Measurements from ENCODE around the gene EDN2.

The EDN2 gene

DNA sequence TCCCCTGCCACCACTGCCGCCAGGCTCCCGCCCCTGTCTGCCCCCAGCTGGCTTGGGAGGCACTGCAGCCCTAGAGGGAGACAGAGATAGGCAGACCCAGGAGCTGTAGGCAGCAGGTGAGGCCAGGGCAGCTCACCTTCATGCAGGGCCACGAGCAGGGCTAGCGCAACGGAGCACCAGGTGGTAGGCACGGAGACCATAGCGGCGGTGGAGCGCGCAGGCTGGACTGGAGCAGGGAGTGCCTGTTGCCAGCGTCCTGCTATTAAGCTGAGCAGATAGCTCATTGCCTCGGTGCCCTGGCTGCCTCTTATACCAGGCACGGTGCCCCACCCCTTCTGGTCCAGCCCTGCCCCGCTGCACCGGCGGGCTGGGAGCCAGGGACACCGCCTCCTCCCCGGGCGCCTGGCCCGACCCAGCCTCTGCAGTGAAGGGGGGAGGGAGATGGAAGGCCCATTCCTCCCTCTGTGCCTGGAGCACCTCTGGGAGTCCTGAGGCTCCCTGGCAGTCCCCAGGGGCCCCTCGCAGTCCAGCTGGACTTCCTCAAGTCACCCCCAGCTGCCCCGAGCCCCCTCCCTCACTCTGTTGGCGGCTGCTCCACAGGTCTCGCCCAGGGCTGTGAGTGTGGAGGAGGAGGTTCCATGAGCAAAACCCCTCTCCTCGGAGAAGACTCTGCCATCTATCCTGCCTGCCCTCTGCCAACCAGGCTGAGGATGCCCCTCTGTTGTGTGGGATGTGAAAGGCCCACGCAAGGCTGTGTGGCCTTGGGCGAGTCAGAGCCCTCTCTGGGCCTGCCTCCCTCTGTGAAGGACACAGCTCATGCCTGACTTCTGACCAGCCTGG lies at the start of gene EDN2:
Gene EDN2, minus strand, starts transcription at position 282 of the 840 bp plus-strand sequence. Its CDS starts 82 bp downstream, at position 200.
- no peak for DNase-seq

DNA sequence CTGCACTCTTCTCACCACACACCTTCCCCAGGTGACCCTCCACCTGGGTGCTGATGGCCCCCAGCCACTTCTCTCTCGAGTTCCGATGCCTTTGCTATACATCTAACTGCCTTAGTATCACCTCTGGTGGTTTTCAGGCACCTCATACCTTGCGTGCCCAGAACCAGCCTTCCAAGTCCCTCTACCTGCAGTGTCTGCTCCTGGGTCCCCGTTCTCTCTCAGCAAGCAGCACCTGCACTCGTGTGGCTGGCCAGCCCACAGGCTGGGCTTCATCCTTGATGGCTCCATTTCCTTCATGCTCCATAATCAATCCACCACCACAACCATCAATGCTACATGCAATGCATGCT lies 49.2 kb upstream of the EDN2 start:
- no peak for DNase-seq

DNA sequence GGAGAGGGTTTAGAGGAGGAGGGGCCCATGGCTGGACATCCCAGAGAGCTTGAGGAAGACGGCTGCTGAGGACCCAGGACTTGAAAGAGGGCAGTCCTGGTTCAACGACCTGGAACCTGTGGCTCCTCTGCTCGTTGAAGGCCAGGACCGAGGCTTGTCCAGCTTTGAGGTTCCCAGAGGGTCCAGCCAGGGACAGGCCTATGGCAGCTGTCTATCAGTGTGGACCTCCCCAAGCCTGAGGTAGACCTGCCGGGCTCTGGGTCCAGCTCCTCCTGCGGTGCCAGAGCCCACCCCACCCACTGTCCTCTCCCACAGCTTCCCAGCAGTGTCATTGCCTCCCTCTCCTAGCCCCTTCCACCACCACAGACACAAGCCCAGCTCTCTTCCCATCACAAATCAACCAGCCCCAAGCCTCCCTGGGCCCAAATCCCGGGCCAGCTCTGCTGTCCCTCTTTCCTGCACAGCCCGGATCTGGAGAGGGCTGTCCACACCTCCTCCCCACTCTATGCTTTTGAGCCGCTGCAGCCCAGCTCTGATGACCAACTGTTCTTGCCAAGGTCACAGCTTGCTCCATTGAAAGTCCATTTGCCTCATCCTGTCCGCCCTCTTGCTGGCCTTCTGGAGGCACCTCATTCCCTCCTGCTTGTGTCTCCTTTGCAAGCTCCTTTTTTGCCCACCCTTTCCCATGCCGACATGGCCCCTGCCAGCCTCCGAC lies 48.7 kb upstream of the EDN2 start:
- no peak for DNase-seq

DNA sequence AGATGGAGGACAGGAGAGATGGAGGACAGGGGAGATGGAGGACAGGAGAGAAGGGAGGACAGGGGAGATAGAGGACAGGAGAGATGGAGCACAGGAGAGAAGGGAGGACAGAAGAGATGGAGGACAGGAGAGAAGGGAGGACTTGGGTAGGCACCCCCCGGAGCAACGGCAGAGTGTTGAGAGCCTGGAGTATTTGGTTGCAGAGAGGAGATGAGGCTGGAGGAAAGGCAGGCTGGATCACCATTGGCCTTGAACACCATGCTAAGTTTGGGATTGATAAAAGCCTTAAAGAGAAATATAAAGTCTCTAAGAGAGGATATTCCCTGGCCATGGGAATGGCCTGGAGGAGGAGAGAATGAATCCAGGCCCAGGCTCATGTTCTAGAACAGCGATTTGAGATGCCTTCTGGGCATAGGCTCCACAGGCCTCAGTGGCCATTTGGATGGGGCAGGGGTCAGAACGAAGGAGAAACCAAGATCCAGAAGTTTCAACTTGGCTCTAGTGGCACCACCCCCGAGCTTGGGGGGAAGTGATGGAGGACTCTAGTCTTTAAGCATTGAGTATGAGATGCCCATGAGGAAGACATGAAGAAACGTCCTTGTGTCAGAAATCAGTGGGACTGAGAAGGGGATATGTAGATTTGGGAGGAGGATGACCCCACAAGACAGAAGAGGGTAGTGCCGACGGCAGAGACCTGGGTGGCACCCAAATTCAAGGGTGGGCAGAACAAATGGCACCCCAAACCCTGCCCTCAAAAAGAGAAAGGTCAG lies 47.9 kb upstream of the EDN2 start:
- no peak for DNase-seq

DNA sequence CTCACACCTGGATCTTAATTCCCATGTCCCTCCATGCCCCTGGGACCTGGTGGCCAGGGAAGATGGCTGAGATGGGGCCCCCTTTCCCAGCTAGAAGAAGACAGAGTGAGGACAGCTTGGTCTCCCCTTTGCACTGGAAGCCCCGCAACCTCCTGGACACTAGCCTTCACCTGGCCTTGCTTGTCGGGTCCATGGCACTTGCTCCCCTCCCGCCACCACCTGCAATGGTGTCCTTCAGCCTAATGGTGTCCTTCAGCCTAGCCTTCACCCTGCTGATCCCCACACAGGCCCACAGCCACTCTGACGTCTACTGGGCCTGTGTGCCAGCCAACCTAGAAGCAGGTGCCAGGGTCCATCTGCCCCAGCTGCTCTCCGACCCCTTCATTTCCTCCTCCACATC lies 45.9 kb upstream of the EDN2 start:
- no peak for DNase-seq

DNA sequence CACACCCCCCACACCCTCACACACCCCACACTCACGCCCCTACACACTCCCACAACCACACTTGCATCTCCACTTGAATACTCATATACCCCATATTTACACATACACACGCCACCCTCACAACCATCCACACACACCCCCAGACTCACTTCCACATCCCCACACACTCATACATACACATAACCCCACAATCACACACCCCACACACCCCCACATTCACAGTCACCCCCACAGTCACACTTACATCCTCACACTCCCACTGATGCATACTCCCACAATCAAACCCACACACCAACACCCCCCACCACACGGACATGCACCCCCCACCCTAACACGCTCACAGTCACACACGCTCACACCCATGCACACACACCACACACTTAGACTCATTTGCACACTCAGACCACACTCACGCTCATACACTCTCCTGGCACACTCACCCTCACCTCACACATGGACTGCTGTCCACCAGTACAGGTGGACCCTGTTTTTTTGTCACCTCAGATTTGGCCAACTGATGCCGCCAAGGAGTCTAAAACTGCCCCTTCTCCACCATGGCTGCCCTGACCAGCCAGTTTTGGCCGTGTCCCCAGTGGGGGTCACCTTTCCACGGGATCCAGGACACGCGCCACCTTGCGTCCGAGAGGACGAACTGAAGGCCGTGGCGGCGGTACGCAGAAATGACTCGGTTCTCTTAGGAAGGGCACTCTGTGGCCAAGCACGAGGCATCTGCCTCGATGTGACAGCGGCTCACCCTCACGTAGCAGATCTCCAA lies 45.3 kb upstream of the EDN2 start:
- no peak for DNase-seq

DNA sequence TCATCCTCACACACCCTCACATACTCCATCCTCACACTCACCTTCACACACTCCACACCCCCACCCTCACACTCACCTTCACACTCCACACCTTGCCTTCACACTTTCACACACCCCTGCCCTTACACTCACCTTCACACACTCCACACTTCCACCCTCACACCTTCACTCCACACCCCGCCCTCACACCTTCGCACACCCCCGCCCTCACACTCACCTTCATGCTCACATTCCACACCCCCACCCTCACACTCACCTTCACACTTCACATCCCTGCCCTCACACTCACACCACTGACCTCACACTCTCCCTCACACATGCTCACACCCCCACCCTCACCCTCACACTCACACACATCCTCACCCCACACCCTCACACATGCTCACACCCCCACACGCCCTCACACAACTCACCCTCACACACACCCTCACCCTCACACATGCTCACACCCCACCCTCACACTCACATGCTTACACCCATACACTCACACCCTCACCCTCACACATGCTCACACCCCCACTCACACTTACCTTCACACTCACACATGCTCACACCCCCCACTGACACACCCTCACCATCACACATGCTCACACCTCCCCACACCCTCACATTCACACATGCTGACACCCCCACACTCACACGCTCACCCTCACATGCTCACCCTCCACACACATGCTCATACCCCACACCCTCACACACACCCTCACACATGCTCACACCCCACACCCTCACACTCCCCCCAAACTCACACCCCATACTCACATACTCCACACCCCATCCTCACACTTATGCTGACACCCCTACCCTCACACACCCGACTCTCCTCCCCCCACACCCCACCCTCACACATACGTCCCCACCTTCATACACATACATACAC lies 44.5 kb upstream of the EDN2 start:
- no peak for DNase-seq

DNA sequence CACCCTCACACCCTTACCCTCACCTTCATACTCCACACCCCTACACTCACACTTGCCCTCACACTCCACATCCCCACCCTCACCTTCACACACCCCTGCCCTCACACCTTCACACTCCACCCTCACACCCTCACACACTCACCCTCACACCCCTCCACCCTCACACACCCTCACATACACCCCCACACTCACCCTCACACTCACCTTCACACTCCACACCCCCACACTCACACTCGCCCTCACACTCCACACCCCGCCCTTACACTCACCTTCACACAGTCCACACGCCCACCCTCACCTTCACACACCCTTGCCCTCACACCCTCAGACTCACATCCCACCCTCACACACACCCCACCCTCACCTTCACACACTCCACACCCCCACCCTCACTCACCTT lies 43.6 kb upstream of the EDN2 start:
- no peak for DNase-seq

DNA sequence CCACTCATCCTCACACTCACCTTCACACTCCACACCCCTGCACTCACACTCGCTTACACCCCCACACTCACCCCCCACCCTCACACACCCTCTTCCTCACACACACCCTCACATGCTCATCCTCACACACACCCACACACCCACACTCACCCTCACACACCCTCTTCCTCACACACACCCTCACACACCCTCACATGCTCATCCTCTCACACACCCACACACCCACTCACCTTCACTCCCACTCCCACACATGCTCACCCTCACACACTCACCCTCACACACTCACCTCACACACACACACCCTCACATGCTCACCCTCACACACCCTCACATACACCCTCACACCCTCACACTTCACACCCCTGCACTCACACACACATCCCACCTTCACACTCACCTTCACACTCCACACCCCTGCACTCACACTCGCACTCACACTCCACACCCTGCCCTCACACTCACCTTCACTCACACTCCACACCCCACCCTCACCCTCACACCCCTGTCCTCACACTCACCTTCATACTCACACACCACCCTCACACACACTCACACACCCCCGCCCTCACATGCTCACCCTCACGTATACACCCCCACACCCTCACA lies 42.6 kb upstream of the EDN2 start:
- DNase-seq, result no peak

DNA sequence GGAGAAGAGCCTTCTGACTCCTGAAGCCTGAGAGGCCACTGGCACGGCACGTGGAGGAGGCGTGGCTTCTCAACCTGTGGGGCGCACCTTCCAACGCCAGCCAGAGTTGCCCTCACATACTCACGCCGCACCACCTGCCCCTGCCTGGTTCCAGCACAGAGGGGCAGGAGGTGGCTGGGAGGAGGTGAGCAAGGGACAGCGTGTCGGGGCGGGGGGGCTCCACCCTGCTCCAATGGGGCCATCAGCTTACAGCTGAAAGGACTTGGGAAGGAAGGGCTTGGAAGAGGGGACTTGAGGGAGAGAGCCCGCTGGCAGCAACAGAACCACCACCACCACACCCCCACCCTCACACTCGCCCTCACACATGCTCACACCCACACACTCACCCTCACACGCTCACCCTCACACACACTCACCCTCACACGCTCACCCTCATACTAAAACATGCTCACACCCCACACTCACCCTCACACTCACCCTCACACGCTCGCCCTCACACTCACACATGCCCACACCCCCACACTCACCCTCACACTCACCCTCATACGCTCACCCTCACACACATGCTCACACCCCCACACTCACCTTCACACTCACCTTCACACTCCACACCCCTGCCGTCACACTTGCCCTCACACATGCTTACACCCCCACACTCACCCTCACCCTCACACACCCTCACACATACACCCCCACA lies 41.6 kb upstream of the EDN2 start:
- DNase-seq, result no peak

DNA sequence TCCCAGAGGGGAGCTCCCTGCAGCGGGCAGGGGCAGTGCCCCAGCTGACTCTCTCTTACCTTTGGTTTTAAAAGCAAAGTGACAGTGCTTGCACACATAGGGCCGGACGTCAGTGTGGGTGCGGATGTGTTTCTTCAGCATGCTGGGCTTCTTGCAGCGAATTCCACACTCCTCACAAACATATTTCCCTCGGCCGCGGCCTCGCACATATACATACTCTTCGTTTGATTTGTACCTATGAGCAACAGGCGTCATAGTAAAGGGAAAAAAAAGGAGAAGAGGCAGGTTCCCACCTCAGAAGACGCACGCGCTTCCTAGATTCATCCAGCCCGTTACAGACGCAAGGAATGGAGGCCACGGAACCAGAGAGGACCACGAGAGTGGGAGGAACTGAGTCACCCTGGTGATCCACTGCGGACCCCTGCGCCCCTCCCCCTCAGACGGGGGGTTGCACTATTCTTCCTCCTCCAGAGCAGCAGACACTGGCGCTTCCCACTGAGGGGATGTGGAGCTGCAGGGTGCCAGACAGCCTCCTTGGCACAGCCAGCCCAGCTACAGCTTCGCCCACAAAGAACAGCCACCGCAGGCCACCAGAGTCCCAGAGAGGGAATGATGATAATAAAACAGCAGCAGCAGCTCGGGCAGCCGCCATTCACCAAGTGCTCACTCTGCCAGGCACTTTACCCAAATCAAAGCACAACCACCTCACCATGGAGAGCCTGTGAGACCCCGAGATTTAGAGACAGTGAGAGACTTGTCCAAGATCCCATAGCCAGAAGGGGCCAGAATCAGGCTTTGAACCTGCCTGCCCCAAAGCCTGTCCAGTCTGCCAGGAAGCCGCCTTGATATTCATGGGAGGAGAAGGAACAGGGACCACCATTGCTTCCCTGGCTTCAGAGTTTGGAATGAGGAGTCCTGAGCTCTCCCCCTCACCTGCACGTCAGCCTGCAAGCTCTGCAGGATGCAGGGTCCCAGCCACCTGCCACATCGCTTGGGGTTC lies 40.5 kb upstream of the EDN2 start:
- no peak for DNase-seq

DNA sequence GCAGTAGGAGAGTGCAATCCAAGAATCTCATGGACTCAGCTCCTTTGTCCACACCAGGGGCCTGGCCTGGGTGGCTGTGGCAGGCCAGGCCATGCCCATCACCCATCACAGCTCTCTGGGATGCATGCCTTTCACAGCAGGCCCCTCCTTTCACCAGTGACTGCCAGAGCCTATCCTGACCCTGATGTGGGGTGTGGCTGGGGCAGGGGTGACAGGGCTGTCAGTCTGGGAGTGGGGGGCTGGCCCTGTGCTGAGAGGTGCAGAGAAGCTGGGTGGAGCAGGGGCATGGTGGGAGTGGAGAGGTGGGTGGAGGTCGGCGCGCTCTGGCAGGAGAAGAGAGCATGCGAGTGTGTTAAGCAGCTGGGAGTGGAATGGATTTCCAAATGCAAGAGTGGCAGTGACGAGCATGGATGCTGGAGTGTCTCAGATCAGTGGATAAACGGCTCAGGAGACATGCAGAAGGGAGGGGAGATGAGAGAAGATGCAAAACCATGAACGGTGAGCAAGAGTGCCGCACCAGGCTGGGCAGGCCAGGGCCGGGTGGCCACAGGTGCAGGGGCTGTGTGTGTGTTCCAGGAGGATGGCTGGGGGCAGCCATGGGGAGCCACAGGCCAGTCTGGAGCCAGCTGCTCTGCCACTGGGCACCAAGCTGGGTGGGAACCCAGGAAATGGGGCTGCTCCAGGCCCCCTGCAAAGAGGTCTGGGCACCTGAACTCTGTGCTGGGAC lies 39.6 kb upstream of the EDN2 start:
- DNase-seq, result no peak

DNA sequence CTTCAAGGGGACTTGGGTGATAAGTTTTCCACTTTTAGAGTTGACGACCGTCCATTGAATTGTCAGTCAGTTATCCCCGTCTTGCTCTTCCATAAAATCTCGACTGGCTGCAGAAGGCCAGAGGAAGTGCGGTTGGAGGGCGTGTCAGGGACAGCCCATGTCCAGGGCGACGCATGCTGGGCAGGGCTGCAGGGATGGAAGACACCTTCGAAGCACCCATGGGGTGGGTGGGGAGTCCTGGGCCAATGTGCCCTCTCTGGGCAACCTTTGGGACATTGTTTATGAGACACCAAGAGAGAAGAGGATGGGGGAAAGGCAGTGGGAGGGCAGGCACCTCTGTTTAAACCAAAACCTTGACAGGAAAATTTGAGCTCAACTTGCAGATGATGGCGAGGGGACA lies 38.6 kb upstream of the EDN2 start:
- DNase-seq, result no peak

DNA sequence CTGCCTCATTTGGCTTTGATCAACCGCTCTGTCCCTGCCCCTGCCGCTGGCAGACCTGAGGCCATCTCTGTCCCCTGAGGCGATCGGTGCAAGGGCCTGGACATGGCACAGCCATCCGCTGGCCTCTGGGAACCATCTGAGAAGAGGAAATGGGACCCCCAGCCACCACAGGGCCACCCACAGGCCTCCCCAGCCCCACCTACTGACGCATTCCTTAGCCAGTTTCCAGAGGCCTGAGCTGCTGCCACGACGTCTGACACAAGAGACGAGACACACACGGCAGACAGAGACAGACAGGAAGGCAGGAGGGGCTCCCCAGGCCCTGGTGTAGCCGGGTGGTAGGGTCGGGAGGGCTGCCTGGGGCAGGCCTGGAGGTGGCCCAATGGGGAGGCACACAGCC lies 37.3 kb upstream of the EDN2 start:
- no peak for DNase-seq

DNA sequence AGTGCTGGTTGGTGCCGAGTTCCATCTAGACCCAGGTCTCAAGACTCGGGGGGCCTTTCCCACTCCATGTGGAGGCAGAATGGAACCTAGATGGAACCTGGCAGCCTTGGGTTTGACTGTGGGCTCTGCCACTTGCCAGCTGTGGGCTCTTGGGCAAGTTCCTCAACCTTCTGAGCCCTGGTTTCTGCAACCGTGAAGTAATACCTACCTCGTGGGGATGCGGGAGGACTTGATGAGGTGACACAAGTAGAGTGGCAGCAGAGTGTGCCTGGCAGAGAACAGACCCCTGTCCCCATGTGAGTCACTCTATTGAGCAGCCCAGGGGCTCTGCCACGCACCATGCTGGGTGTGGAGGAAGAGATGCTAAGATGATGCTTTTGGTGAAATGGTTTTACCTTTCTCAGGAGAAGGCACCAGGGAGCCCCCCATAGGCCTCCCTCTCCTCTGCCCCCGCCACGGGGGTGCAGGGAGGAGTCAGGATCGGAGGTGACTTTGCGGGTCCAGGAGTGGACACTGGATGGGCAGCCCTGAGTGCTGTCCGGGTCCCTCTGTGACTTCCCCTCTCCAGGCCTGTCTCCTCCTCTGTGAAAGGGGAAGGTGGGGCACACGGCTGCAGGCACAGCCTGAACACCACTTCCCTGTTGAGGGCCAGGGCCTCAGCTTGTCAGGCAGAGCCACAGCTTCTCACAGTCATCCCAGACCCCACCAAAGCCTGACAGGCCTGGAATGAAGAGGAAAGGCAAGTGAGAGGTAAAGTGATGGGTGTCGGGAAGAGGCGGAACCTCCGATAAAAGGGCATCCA lies 36.7 kb upstream of the EDN2 start:
- DNase-seq, result no peak

DNA sequence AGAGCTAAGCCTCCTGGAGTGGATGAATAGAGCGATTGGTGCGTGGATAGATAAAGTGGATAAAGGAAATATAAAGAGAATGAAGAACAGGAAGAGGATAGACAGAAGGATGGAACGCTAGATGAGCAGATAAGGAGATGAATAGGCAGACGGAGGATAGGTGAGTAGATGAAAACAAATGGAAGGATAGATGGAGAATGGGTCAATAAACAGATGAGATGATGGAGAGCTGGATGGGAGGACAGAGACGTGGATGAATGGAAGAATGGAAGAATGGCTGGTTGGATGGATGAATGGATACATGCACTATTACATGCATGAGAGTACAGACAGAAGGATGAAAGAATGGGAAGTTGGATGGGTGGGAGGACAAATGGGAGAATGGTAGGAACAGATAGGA lies 35.2 kb upstream of the EDN2 start:
- no peak for DNase-seq

DNA sequence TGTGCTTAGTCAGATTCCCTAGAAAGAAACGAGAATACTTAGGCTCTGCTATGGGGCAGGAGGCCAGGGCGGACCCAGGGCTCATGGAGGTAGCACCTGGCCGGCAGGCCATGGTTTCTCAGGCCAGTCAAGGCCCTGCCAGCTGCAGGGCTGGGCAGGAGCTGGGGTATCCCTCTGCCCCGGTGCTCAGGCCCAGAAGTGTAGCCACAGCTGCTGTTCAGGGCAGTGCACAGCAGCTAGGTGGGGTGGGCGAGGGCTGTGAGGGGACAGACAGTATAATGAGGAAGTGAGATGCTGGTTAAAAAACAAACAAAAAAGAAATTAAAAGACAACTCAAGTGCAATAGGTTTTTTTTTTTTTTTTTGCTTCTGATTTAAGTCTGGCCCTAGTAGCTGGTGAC lies 34.0 kb upstream of the EDN2 start:
- no peak for DNase-seq

DNA sequence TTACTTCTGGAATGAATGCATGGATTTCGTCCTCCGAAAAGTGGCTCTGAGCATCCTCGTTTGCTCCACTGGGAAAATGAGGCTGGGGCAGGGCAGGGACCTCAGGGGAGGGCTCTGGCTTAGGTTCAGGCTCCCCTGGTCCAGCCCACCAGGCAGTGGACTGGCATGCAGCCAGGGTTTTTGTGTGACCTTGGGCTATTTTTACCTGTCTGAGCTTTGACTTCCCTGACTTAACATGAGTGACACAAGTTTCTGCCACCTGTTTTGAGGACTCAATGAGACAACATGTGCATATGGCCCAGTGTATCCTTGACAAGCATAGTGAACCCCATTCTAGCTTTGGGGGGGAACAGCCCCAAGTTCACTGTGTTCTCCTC lies 32.6 kb upstream of the EDN2 start:
- no peak for DNase-seq
